GM21737 (cell line): Measurements from ENCODE around the gene TMEM273.

Experiments used
- ATAC-seq: cut with Tn5 transposase; IDR thresholded peaks from one replicate; pipeline ENCODE4 v1.9.1; 2021; ENCODE audit warnings: mild to moderate bottlenecking, moderate library complexity; ENCODE audit not compliant: unreplicated experiment

TMEM273 gene

GRCh38 chr10:49165821-49166483, 22.2 kb downstream of the TMEM273 start:
- ATAC-seq: no peak

- ATAC-seq: no peak
Observed at GRCh38 chr10:49165259-49165658, 22.9 kb downstream of the TMEM273 start.

GRCh38 chr10:49164559-49165188, 23.5 kb downstream of the TMEM273 start:
- ATAC-seq: peak; percentile 77

GRCh38 chr10:49163741-49164140, 24.4 kb downstream of the TMEM273 start:
- no peak for ATAC-seq

- no peak for ATAC-seq
Observed at GRCh38 chr10:49162761-49163310, 25.4 kb downstream of the TMEM273 start.

GRCh38 chr10:49162063-49162462, 26.1 kb downstream of the TMEM273 start:
- no peak for ATAC-seq

GRCh38 chr10:49161411-49161997, 26.7 kb downstream of the TMEM273 start:
- ATAC-seq: no peak

GRCh38 chr10:49160814-49161213, 27.4 kb downstream of the TMEM273 start:
- no peak for ATAC-seq

- ATAC-seq: no peak
Observed at GRCh38 chr10:49160110-49160509, 28.1 kb downstream of the TMEM273 start.

- ATAC-seq: no peak
Observed at GRCh38 chr10:49158915-49159314, 29.3 kb downstream of the TMEM273 start.

GRCh38 chr10:49158404-49158803, 29.8 kb downstream of the TMEM273 start:
- ATAC-seq: no peak

GRCh38 chr10:49157229-49157628, 31.0 kb downstream of the TMEM273 start:
- ATAC-seq: no peak

- no peak for ATAC-seq
Observed at GRCh38 chr10:49154641-49155040, 33.5 kb downstream of the TMEM273 start.

GRCh38 chr10:49153971-49154370, 34.2 kb downstream of the TMEM273 start:
- ATAC-seq: no peak

GRCh38 chr10:49153115-49153514, 35.1 kb downstream of the TMEM273 start:
- no peak for ATAC-seq

- no peak for ATAC-seq
Observed at GRCh38 chr10:49152663-49153062, 35.5 kb downstream of the TMEM273 start.

- no peak for ATAC-seq
Observed at GRCh38 chr10:49152037-49152436, 36.2 kb downstream of the TMEM273 start.

GRCh38 chr10:49151481-49151880, 36.7 kb downstream of the TMEM273 start:
- ATAC-seq: no peak

GRCh38 chr10:49151025-49151445, 37.2 kb downstream of the TMEM273 start:
- no peak for ATAC-seq

- ATAC-seq: no peak
Observed at GRCh38 chr10:49150426-49150825, 37.8 kb downstream of the TMEM273 start.

GRCh38 chr10:49149881-49150280, 38.3 kb downstream of the TMEM273 start:
- ATAC-seq: no peak
